Measurements from ENCODE around the gene PRKCH.
A peak's percentile ranks its signal among the peaks of the same experiment; 100 is the strongest.

DNA sequence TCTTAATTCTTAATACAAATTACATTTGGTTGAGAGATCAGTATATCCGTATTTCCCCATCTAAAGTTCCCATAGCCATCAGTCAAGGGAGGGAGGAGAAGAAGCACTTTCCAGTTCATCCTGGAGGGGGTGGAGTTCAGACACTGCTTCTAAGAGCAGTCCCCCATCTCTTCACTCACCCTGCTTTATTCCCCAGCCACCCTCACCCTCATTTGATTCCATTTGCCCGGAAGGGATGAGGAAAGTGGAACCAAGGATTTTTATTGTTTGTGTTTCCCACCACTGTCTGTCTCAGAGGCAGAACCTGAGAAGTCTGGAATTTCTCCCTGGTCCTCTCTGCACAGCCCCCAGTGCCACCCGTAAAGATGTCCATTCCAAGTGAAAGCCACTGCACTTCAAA, 239.7 kb downstream of the PRKCH start:
- TF ChIP-seq, protein P1, sequence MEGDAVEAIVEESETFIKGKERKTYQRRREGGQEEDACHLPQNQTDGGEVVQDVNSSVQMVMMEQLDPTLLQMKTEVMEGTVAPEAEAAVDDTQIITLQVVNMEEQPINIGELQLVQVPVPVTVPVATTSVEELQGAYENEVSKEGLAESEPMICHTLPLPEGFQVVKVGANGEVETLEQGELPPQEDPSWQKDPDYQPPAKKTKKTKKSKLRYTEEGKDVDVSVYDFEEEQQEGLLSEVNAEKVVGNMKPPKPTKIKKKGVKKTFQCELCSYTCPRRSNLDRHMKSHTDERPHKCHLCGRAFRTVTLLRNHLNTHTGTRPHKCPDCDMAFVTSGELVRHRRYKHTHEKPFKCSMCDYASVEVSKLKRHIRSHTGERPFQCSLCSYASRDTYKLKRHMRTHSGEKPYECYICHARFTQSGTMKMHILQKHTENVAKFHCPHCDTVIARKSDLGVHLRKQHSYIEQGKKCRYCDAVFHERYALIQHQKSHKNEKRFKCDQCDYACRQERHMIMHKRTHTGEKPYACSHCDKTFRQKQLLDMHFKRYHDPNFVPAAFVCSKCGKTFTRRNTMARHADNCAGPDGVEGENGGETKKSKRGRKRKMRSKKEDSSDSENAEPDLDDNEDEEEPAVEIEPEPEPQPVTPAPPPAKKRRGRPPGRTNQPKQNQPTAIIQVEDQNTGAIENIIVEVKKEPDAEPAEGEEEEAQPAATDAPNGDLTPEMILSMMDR (IDR thresholded peaks at IDR 0.05; ENCODE audit: borderline replicate concordance, extremely low read depth, low read length, poor library complexity, severe bottlenecking): peak; percentile 5
- TF ChIP-seq EZH2 (IDR thresholded peaks at IDR 0.05; ENCODE audit: borderline replicate concordance, low read depth, low read length, severe bottlenecking): no peak
